ENCODE data around the gene SPAG9. TPM values are rescaled to one million over a fixed set of nuclear protein-coding genes. Genes with fewer than 3 reads are reported as not detected.

The SPAG9 gene
- total RNA-seq, 4 donors from 2014 or later, result 139 to 171 (median 143) TPM

DNA sequence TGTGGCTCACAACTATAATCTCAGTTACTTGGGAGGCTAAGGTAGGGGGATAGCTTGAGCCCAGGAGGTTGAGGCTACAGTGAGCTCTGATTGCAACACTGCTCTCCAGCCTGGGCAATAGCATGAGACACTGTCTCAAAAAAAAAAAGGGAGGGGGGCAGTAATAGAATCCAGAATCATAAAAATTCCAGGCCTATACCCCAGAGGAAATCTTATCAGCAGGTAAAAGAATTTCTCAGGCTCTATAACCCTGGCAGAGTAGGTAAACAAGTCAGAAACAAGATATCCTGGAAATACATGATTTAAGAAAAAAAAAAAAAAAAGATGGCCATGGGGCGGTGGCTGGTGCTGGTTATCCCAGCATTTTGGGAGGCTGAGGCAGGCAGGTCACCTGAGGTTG lies 12.9 kb downstream of the SPAG9 start:
- Histone ChIP-seq H3K27me3 (no peaks in the 10 kb centered on the region), H3K36me3 (no peaks in the 10 kb centered on the region), H3K9me3 (no peaks in the 10 kb centered on the region), H3K4me3 (no peak overlapping the region), H3K4me1 (peaks cover 23 to 35% of the 10 kb centered on the region in 2 donors), H3K27ac (no peak overlapping the region)
- no peak for DNase-seq
- intact Hi-C loops (cut with DNase I; ENCODE audit: low total_unique reads), result no loop called here
- TF ChIP-seq, protein P1, sequence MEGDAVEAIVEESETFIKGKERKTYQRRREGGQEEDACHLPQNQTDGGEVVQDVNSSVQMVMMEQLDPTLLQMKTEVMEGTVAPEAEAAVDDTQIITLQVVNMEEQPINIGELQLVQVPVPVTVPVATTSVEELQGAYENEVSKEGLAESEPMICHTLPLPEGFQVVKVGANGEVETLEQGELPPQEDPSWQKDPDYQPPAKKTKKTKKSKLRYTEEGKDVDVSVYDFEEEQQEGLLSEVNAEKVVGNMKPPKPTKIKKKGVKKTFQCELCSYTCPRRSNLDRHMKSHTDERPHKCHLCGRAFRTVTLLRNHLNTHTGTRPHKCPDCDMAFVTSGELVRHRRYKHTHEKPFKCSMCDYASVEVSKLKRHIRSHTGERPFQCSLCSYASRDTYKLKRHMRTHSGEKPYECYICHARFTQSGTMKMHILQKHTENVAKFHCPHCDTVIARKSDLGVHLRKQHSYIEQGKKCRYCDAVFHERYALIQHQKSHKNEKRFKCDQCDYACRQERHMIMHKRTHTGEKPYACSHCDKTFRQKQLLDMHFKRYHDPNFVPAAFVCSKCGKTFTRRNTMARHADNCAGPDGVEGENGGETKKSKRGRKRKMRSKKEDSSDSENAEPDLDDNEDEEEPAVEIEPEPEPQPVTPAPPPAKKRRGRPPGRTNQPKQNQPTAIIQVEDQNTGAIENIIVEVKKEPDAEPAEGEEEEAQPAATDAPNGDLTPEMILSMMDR (IDR thresholded peaks at IDR 0.05 in 4 of 5, conservative IDR thresholded peaks at IDR 0.05 in 1 of 5), result no peak
- TF ChIP-seq POLR2A (IDR thresholded peaks at IDR 0.05), result no peak
- ATAC-seq, result no peak
- in situ Hi-C loops (cut with MboI; ENCODE audit: low sequenced_read_pairs in 4 of 4), result no loop called here

DNA sequence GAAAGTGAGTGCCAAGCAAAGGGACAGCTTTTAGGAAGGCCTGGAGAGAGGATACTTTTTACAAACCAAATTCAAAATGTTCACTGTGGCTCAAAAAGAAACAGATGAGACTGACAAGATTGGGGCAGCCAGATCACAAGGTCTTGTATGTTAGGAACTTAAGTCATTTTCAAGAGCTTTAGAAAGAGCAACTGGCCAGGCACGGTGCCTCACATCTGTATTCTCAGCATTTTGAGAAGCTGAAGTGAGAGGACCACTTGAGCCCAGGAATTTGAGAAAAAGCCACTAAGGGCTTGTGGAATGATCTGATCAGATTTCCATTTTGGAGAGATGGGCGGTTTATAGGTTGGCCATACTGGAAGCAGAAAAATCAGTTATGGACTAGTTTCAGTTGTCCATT lies 17.2 kb downstream of the SPAG9 start:
- ATAC-seq (no peak), DNase-seq (no peak)
- H3K27ac ChIP-seq, result peak overlapping the region in 1 of 4 donors; percentile 23
- in situ Hi-C loops (cut with MboI; ENCODE audit: low sequenced_read_pairs in 4 of 4) (no loop called here), intact Hi-C loops (cut with DNase I; ENCODE audit: low total_unique reads) (no loop called here)
- TF ChIP-seq POLR2A (IDR thresholded peaks at IDR 0.05), result no peak
- TF ChIP-seq, protein P1 (IDR thresholded peaks at IDR 0.05 in 4 of 5, conservative IDR thresholded peaks at IDR 0.05 in 1 of 5), result no peak
- H3K36me3 ChIP-seq, result no peaks in the 10 kb centered on the region
- no peak overlapping the region for H3K4me3 ChIP-seq
- H3K27me3 ChIP-seq, result no peaks in the 10 kb centered on the region
- H3K4me1 ChIP-seq, result peaks cover 23 to 35% of the 10 kb centered on the region in 2 donors
- H3K9me3 ChIP-seq, result no peaks in the 10 kb centered on the region

DNA sequence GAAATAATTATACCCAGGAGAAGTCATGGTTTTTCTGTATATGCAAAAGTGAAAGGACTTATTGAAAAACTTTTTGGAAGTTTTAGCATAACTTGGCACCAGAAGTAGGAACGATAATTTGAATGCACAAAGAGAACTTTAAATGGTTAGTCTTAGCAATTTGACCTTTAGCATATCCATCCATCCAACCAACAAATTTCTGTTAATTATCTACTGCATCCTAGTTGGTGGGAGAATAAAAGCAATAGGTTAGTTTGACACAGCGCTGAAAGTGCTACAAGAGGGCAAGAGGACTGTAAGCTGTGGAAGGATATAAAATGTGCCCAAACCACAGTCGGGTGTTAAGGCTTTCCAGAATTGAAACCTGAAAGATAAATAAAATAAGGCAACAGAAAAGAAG lies 17.6 kb downstream of the SPAG9 start:
- in situ Hi-C loops (cut with MboI; ENCODE audit: low sequenced_read_pairs in 4 of 4), result no loop called here
- DNase-seq, result no peak
- Histone ChIP-seq H3K9me3 (no peaks in the 10 kb centered on the region), H3K4me3 (no peak overlapping the region), H3K4me1 (peaks cover 23 to 35% of the 10 kb centered on the region in 2 donors), H3K36me3 (no peaks in the 10 kb centered on the region), H3K27me3 (no peaks in the 10 kb centered on the region), H3K27ac (peak overlapping the region in 1 of 4 donors; percentile 23)
- intact Hi-C loops (cut with DNase I; ENCODE audit: low total_unique reads), result no loop called here
- TF ChIP-seq POLR2A (IDR thresholded peaks at IDR 0.05), result no peak
- TF ChIP-seq, protein P1 (IDR thresholded peaks at IDR 0.05 in 4 of 5, conservative IDR thresholded peaks at IDR 0.05 in 1 of 5), result no peak
- no peak for ATAC-seq

DNA sequence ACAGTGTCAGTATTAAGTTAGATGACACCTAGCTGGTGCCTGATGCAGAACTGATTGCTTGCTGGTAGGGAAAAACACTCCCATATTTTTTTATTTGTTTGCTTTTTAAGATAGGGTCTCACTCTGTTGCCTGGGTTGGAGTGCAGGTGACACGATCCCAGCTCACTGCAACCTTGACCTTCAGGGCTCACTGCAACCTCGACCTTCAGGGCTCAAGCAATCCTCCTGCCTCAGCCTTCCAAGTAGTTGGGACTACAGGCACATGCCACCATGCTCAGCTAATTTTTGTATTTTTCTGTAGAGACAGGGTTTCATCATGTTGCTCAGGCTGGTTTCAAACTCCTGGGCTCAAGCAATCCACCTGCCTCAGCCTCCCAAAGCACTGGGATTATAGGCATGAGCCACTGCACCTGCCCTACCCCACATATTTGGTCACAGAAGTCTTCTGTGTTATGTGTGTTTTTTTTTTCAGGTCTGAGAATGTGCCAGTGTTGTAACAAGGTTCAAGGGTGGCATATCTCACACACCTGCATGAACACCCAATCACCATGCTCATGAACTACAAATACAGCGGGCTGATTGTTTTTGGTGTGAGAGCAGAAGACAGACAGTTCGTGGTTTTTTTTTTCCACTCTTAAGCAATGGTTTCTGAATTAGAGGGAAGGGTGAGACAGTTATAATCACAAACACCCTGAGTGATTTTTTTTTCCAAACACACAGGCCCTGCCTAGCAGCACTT lies 22.8 kb downstream of the SPAG9 start:
- in situ Hi-C loops (cut with MboI; ENCODE audit: low sequenced_read_pairs in 4 of 4), result no loop called here
- no peak for DNase-seq
- Histone ChIP-seq H3K27ac (no peak overlapping the region), H3K36me3 (no peaks in the 10 kb centered on the region), H3K27me3 (no peaks in the 10 kb centered on the region), H3K4me3 (no peak overlapping the region), H3K9me3 (no peaks in the 10 kb centered on the region), H3K4me1 (peaks cover 24 to 32% of the 10 kb centered on the region in 2 donors)
- TF ChIP-seq POLR2A (IDR thresholded peaks at IDR 0.05), result no peak
- TF ChIP-seq, protein P1 (IDR thresholded peaks at IDR 0.05 in 4 of 5, conservative IDR thresholded peaks at IDR 0.05 in 1 of 5), result no peak
- no peak for ATAC-seq
- intact Hi-C loops (cut with DNase I; ENCODE audit: low total_unique reads), result no loop called here

Measured in gastrocnemius medialis (tissue), 4 donors.